MG63 (cell line): ENCODE results near the gene NUP50. TPM values are rescaled to one million over a fixed set of nuclear protein-coding genes. Genes with fewer than 3 reads are reported as not detected.
"Not testable (repeated sequence)": the region's sequence is repeated elsewhere in the genome, so short reads cannot be mapped to it uniquely, and the experiment has no call there.

Source experiments
- DNase-seq: peaks from one replicate; pipeline ENCODE4 v3.0.0-alpha.2; 2020
- H3K27me3 ChIP-seq: fragments of 250-450 bp; sonication (Bioruptor Pico); 2 replicates; pipeline ENCODE4 v1.5.1; 2020; ENCODE audit warnings: mild to moderate bottlenecking, moderate library complexity
- H3K36me3 ChIP-seq: fragments of 250-450 bp; sonication (Bioruptor Pico); 2 replicates; pipeline ENCODE4 v1.5.1; 2020; ENCODE audit warnings: mild to moderate bottlenecking, moderate library complexity
- H3K4me3 ChIP-seq: fragments of 250-450 bp; sonication (Bioruptor Pico); 2 replicates; pipeline ENCODE4 v1.5.1; 2020; ENCODE audit warnings: mild to moderate bottlenecking, moderate library complexity
- H3K9me3 ChIP-seq: fragments of 250-450 bp; sonication (Bioruptor Pico); 2 replicates; pipeline ENCODE4 v1.5.1; 2020; ENCODE audit warnings: mild to moderate bottlenecking, moderate library complexity
- total RNA-seq: library from RNA; depleted of rRNA; stranded (reverse); fragments of >200 nt; shearing (Covaris generic); gene quantifications from 2 replicates; pipeline ENCODE4 v1.2.3, GENCODE V29; 2014; ENCODE audit warnings: low replicate concordance

NUP50 gene
- total RNA-seq, 1 experiment from 2014 or later: 32.6 TPM

DNA sequence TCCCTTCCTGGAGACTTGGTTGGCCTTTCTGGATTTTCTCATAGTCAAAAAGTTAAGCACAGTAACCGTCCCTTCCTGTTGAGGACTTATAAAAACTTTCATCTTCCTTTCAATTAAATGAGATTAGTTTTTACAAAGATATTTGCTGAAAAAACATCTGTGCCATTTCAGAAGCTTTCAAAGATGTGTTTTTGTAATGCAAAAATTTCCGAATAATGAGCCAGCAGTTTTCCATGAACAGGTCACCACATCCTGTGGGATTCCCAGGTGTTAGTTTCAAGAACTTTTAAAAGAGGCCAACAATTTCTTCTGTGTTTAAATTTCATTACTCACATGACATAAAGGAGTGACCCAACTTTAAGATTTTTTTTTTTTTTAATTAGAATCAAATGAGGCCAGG lies 18.0 kb downstream of the NUP50 start:
- no peak for DNase-seq
- Histone ChIP-seq H3K9me3 (no peaks in the 10 kb centered on the region), H3K36me3 (peaks cover 93% of the 10 kb centered on the region), H3K4me3 (no peak overlapping the region), H3K27me3 (no peaks in the 10 kb centered on the region)

DNA sequence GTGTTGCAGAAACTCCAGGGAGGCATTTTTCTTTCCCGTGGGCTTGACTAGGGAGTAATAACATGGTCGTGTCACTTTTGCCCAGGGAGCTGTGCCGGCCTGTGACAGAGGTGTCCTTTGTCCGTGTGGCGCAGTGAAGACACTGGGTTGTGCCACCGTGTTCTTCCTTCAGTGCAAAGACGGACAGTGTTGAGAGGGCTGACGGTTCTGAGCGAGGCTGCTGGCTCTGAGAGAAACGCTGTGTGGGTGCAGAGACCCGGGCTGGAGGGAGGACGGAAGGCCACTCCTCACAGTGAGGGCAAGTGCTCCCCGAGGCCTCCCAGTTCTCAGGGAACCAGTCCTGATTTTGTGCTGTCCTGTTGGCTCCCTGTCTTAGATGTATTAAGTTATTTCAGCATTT lies 20.2 kb downstream of the NUP50 start:
- Histone ChIP-seq H3K27me3 (no peaks in the 10 kb centered on the region), H3K36me3 (peaks cover 83% of the 10 kb centered on the region), H3K9me3 (no peaks in the 10 kb centered on the region), H3K4me3 (no peak overlapping the region)
- DNase-seq: no peak

DNA sequence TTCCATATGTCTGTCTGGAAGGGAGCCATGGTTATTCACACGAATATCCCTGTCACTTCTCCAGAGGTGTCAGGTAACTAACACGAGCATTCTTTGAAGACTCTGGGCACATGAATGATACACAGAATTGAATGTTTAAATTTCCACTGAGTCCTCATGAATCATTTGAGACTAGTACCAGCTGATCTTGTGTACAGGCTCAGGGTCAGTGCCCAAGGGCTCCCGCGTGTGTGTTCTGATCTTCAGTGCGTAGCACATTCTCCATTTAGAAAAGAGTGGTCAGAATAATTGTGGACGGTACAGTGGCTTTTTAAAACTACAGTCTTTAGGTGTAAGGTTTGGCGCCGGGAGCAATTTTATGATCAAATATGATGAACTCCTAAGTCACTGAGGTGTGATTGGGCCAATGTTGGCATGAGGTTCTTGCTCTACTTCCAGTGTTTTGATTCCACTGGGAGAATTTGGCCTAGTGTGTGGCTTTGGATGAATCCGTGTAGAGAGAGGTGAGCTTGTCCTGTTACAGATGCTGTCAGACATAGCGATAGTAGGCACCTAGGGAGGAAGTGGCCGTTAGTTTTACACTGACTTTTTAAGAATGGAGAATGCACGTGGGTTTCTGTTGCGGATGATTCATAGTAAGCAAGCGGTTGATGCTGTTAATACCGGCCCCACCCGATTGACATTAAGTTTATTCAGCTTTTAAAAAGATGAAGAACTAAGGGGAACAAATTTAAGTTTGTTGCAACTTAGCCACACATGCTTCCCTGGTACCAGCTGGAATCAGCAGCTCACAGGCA lies 22.2 kb downstream of the NUP50 start:
- DNase-seq: no peak
- no peaks in the 10 kb centered on the region for H3K27me3 ChIP-seq
- no peaks in the 10 kb centered on the region for H3K9me3 ChIP-seq
- no peak overlapping the region for H3K4me3 ChIP-seq
- H3K36me3 ChIP-seq: peaks cover 66% of the 10 kb centered on the region

DNA sequence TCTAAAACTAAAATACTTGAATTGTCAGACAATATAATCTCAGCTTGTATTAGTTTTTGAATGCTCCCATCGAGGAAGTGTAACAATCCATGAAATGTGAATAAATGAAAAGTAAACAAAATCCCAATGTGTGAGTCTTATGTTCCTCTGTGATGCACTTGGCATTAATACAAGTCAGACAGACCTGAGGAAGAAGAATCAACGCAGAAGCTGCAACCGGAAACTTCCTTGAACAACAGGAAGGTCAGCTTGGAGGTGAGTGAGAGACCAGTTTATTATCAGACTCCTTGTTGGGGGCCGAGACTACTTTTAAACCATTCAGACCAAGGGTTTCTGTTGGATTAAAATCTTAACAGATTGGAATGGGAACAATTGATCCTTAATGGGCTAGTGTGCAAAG lies 24.2 kb downstream of the NUP50 start:
- H3K27me3 ChIP-seq: no peaks in the 10 kb centered on the region
- no peak overlapping the region for H3K4me3 ChIP-seq
- no peaks in the 10 kb centered on the region for H3K9me3 ChIP-seq
- peaks cover 48% of the 10 kb centered on the region for H3K36me3 ChIP-seq
- DNase-seq: no peak

DNA sequence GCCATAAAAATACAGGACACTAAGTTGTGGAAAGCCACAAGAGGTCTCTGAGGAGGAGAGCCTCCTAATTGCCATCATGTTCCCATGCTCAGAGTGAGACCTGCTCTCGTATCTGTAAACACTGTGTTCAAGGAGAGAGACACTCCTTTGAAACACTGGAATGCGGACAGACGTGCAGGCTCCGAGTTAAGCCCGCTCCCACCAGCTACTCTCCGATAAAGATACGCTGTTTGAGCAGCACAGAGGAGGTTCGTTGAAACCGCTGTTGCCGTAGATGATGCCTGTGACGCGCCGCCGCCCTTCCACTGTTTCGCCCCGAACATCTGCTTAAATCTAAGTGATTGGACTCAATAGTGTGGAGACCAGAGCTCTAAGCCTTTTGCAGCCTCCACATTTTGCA lies 25.1 kb downstream of the NUP50 start:
- Histone ChIP-seq H3K9me3 (no peaks in the 10 kb centered on the region), H3K36me3 (peaks cover 40% of the 10 kb centered on the region), H3K27me3 (no peaks in the 10 kb centered on the region), H3K4me3 (no peak overlapping the region)
- no peak for DNase-seq

DNA sequence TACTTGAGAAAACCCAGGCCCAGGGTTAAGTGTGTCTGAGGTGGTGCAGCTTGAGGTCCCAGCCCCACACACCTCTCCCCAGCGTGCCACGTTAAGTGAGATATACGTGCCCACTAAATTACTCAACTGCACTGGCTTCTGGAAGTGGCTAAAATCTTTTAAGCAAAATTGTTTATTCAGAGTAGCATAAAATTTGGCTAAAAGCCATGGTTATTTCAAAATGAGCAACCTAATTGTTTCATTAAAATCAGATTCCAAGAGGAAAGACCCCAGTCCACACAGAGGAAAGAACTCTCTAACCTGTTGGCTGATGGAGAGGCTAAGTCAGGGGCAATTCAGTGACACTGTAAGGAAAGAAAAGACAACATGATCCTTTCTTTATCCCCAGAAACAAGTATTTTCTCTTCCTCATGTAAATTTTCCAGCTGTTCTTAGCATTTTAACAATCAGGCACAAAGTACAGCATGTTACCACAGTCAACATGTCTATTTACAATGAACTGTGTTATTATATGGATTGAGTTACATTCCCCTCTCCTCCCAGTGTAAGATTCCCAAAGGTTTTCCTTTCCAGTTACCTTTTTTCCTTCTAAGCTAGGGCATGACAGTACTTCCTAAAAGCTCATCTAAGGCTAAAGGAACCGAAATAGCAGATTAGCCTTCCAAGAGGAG lies 26.6 kb downstream of the NUP50 start:
- Histone ChIP-seq H3K36me3 (peaks cover 27% of the 10 kb centered on the region), H3K27me3 (no peaks in the 10 kb centered on the region), H3K9me3 (no peaks in the 10 kb centered on the region), H3K4me3 (no peak overlapping the region)
- DNase-seq: no peak

DNA sequence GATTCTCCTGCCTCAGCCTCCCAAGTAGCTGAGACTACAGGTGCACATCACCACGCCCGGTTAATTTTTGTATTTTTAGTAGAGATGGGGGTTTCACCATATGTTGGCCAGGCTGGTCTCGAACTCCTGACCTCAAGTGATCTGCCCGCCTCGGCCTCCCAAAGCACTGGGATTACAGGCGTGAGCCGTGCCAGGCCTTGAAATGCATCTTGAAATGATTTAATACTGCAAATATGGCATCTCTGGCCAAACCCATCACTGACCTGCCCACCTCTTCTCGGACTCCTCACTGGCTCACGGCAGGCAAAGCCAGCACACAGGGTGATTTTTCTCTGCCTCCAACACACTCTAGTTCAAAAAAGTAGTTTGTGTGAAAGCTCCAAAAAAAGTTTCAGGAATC lies 28.0 kb downstream of the NUP50 start:
- H3K9me3 ChIP-seq, DNase-seq, H3K27me3 ChIP-seq, H3K4me3 ChIP-seq: not testable (repeated sequence)
- peaks cover 15% of the 10 kb centered on the region for H3K36me3 ChIP-seq

DNA sequence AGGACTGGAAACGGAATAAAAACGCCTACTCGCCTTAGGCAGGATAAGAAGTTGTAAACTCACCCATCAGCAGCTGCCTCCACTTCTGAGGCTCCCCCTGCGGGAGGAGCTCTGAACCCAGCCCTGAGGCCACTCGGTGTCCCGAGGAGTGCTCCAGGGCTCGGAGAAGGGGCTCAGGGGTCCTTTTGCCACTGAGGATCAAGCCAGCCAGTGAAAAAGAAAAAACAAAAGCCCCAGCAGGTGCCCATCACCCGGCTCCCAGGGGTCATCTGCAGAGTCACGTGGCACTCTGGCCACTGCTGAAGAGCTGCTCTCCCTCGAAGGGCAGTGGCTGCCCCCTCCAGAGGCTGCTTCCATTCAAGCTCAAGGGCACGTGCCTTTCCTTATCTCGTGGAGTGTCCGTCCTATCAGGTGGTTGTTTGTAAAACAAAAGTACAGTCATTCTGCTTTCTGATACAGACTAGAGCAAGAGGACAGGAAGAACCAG lies 29.0 kb downstream of the NUP50 start:
- Histone ChIP-seq H3K9me3 (no peaks in the 10 kb centered on the region), H3K27me3 (no peaks in the 10 kb centered on the region), H3K4me3 (no peak overlapping the region), H3K36me3 (peaks cover 13% of the 10 kb centered on the region)
- DNase-seq: no peak

DNA sequence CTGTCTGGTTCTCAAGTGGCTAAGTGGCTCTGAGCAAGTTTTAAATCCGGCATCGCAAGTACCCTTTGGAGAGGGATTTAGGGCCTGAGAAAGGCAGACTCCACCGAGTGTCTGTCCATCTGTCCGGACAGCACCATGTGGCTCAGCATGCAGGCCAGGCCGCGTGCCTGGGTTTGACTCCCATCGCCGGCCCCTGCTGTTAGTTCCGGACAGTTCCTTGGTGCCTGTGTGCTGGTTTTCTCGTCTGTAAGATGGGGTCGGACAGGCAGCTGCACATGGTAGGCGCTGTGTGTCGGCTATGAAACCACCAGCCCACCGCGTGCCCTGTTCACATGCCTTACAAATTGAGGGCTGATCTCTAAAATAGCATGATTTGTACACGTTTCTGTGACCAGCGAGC lies 31.0 kb downstream of the NUP50 start:
- H3K9me3 ChIP-seq: no peaks in the 10 kb centered on the region
- H3K4me3 ChIP-seq: no peak overlapping the region
- H3K36me3 ChIP-seq: peaks cover 4% of the 10 kb centered on the region; the same call in 1 of the 2 replicates
- DNase-seq: no peak
- H3K27me3 ChIP-seq: no peaks in the 10 kb centered on the region

DNA sequence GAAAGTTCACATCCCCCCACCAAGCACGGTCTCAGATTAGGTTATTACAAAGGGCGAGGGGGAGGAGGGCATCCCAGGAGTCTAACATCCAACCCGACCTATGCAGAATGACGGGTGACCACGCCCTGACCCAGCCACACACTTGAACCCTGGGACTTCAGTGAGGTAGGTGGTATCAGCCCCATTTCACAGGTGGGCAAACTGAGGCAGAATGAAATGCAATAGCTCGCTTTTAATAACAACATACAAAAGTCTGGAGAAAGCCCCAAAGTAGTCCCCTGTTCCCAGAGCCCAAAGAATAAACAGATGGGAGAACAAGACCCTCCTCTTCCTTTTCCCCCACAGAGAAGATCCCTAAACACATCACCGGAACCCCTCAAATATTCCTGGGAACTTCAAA lies 31.9 kb downstream of the NUP50 start:
- no peak for DNase-seq
- Histone ChIP-seq H3K36me3 (peaks cover 8% of the 10 kb centered on the region), H3K9me3 (no peaks in the 10 kb centered on the region), H3K4me3 (no peak overlapping the region), H3K27me3 (no peaks in the 10 kb centered on the region)

DNA sequence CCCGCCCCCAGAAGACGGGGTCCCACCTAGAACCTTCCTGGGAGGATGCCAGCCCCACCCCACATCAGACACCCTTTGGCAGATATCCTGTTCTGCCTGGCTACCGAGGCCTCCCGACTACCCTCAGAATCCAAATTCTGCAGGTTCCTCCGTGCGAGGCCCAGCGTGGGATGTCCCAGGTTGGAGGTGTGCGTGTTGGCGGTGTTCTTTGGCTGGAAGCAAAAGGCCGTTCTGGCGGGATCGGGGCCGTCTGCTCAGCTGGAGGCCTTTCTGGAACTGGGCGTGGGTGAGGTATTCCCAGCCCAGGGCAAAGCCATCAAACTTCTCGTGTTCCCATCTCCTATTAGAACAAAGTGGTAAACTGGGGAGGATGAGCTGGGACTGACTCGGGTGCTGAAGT lies 32.6 kb downstream of the NUP50 start:
- H3K36me3 ChIP-seq: peaks cover 10% of the 10 kb centered on the region
- no peak for DNase-seq
- H3K4me3 ChIP-seq: no peak overlapping the region
- no peaks in the 10 kb centered on the region for H3K9me3 ChIP-seq
- H3K27me3 ChIP-seq: no peaks in the 10 kb centered on the region

DNA sequence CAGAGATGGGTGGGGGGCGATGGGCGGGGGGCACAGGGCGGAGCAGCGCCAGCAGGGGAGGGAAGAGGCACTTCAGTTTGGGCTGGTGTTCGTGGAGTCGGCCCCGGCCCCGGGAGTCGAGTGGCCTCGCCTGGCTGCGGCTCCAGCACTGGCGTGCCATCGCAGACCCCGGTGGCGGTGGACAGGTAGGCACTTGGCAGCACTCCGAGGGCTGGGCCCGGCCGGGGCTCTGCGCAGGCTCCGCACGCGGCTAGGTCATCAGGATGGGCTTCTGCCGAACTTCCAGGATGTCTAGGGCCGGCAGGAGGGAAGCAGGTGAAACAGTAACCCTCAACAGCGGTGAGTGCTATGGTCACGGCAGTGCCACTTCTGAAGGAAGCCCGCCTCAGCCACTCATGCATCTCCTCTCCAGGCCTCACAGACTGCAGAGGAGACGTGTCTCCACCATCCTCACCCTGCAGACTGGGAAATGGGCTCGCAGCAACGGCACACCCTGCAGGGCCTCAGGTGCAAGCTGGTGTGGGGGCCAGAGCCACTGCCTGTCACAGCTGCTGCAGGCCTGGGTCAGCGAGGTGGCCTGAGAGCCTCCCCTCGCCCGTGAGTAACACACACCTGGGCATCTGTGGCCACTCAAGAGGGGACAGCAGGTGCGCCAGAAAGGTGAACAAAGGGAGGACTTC lies 33.3 kb downstream of the NUP50 start:
- Histone ChIP-seq H3K4me3 (no peak overlapping the region), H3K36me3 (peaks cover 15% of the 10 kb centered on the region), H3K9me3 (no peaks in the 10 kb centered on the region), H3K27me3 (no peaks in the 10 kb centered on the region)
- DNase-seq: no peak

DNA sequence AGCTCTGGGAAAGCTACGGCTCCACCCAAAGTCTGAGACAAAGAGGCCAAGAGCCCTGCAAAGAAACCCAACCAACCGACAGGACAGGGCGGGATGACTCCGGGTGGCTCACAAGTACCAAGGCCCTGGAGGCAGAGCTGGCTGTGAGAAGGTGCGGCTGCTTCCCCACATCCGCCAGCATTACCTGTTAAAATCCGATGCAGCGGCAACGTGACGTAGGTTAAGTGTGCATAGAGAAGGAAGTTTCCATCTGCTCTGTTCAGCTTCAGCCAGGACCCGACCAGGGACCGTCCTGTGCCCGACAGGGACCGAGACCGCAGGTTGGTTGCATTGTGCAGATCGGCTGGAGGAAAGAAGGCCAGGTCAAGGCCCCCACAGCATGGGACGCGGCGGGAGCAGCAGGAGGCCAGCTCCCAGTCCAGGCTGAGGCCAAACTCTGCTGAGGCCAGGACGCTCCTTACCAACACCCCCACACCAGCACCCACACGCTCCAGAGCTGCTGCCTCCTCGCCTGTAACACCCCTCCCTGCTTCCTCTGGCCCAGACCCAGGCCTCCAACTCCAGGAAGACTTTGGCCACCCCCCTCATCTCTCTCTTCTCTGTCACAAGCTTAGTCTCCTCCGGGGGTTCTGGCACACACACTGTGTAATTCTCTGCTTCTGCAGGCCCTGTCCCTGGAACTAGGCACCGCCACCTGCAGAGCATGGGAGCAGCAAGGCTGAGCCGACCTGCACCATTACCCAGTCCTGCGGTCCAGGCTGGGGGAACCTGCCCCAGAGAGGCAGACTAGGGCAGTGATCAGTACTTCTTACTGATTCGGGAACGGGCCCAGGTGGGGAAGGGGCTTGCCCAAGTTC lies 34.1 kb downstream of the NUP50 start:
- no peak for DNase-seq
- no peaks in the 10 kb centered on the region for H3K27me3 ChIP-seq
- H3K9me3 ChIP-seq: no peaks in the 10 kb centered on the region
- peaks cover 23% of the 10 kb centered on the region for H3K36me3 ChIP-seq
- H3K4me3 ChIP-seq: no peak overlapping the region

DNA sequence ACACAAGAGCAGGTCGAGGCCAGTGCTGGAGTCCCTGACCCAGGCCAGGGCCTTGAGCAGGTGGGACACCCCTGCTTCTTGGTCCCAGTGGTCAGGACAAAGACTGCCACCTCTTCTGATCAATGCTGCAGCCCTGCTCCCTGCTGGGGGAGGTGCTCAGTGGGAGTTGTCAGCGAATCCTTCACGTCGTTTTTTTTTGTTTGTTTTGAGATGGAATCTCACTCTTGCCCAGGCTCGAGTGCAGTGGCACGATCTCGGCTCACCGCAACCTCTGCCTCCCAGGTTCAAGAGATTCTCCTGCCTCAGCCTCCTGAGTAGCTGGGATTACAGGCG lies 34.7 kb downstream of the NUP50 start:
- Histone ChIP-seq H3K9me3 (no peaks in the 10 kb centered on the region), H3K27me3 (no peaks in the 10 kb centered on the region), H3K36me3 (peaks cover 27% of the 10 kb centered on the region), H3K4me3 (no peak overlapping the region)
- DNase-seq: no peak

DNA sequence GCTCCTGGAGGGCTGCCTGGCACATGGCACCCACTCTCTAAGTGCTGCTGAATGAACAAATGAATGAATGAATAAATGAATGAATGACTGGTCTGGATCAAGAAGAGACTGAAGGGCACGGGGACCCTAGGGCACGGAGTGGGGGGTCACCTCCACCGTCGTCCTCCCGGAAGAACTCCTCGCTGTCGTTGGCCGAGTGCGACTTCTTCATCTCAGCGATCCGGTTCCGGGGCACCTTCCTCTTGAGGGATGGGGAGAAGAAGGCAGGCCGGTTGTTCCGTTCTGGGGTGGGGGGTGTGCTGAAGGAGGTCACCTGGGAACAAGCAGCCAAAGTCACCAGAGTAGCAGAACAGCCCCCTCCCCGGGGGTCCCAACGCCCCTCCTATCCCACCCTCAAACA lies 36.0 kb downstream of the NUP50 start:
- H3K27me3 ChIP-seq: no peaks in the 10 kb centered on the region
- no peak overlapping the region for H3K4me3 ChIP-seq
- peaks cover 27% of the 10 kb centered on the region for H3K36me3 ChIP-seq

DNA sequence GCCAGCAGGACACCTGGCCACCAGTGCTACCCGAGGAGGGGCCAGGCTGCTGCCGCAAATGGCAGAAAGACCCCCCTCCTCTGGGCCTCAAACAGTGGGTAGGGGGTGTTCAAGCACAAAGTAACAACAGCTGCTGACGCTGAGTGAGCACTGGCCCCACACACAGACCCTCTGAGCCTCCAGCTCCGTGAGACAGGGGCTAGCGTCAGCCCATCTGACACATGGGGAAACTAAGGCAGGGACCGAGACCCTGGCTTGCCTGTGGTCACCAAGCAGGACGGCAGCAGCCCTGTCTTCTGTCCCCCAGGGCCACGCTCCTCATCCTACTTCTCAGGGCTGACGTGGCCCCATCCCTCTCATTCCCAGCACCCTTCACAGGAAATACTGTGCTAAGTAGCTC lies 36.5 kb downstream of the NUP50 start:
- H3K9me3 ChIP-seq: no peaks in the 10 kb centered on the region
- H3K4me3 ChIP-seq: no peak overlapping the region
- no peaks in the 10 kb centered on the region for H3K27me3 ChIP-seq
- DNase-seq: no peak
- peaks cover 27% of the 10 kb centered on the region for H3K36me3 ChIP-seq

More for the DNA sequence above, 36.0 kb downstream of the NUP50 start:
- no peak for DNase-seq
- H3K9me3 ChIP-seq: no peaks in the 10 kb centered on the region
